Mucosa of descending colon (tissue), 3 donors: ENCODE results near the gene PALD1. TPM values are rescaled to one million over a fixed set of nuclear protein-coding genes. Genes with fewer than 3 reads are reported as not detected.

Experiments
- ATAC-seq: fragments of 200-7000 bp; cut with Tn5 transposase; one replicate; pipeline ENCODE4 v1.9.1; 2020; ENCODE audit warnings: mild to moderate bottlenecking, moderate library complexity
- DNase-seq, 3 donors: peaks; one replicate each; pipeline ENCODE4 v3.0.0-alpha.2; 2020
- H3K36me3 ChIP-seq: fragments of 200-600 bp; one replicate; pipeline ENCODE4 v1.8.0; 2021; ENCODE audit warnings: low read depth, mild to moderate bottlenecking
- H3K4me1 ChIP-seq: fragments of 200-600 bp; one replicate; pipeline ENCODE4 v1.8.0; 2021; ENCODE audit warnings: low read depth, mild to moderate bottlenecking
- H3K4me3 ChIP-seq: fragments of 200-600 bp; one replicate; pipeline ENCODE4 v1.8.0; 2021; ENCODE audit warnings: mild to moderate bottlenecking
- H3K9me3 ChIP-seq: fragments of 200-600 bp; one replicate; pipeline ENCODE4 v1.8.0; 2021; ENCODE audit warnings: mild to moderate bottlenecking
- CTCF ChIP-seq: fragments of 200-600 bp; IDR thresholded peaks from one replicate; pipeline ENCODE4 v1.8.0; 2022; ENCODE audit warnings: antibody characterized with exemption, mild to moderate bottlenecking
- intact Hi-C, 2 donors: fragments of 100-400 bp; cut with DNase I in 1 of 2; cut with micrococcal nuclease in 1 of 2; formaldehyde crosslinking; loops; one replicate each; pipeline versions ENCODE4 v1.11.0 to v1.11.1; 2022; cut with DNase I, micrococcal nuclease
- total RNA-seq, 3 donors: library from RNA; stranded (reverse); fragmentation: NEBNext Ultra II Directional in 2 of 3; extraction: Animal tissue kit (Norgen Biotek cat#: 25700) in 2 of 3; gene quantifications; one replicate each; pipeline versions ENCODE4 v1.2.1 to v1.2.4, GENCODE V29; 2021 to 2023
- donor health status: DM: no; HTN: no; CAD: no; lungs with moderate emphysema.
- donor health status: DM: no; HTN: no; CAD: no.
- donor health status: DM: no; HTN: yes; CAD: no.

The PALD1 gene
- total RNA-seq, 3 donors from 2014 or later, result 1.9 to 15.9 (median 3.2) TPM

GRCh38 chr10:70558871-70559810 lies 80.6 kb downstream of the PALD1 start:
- intact Hi-C loops, result loop anchor here in 1 of 2 donors (10.0 kb wide), 1 partner anchor 316 kb away; no protein-coding TSS in a partner anchor
- DNase-seq, result peak in 2 of 3 donors; percentile 66 to 70
- no peak overlapping the region for H3K4me3 ChIP-seq
- H3K4me1 ChIP-seq, result no peaks in the 10 kb centered on the region
- peak; percentile 73 for ATAC-seq
- TF ChIP-seq CTCF, result no peak
- no peaks in the 10 kb centered on the region for H3K36me3 ChIP-seq
- no peaks in the 10 kb centered on the region for H3K9me3 ChIP-seq

- TF ChIP-seq CTCF, result no peak
- Histone ChIP-seq H3K4me3 (no peak overlapping the region), H3K36me3 (no peaks in the 10 kb centered on the region), H3K9me3 (no peaks in the 10 kb centered on the region), H3K4me1 (no peaks in the 10 kb centered on the region)
- intact Hi-C loops, result loop anchor here in 1 of 2 donors (10.0 kb wide), 1 partner anchor 315 kb away; no protein-coding TSS in a partner anchor
- ATAC-seq (no peak), DNase-seq (no peak)
Observed at GRCh38 chr10:70559861-70560260, 81.3 kb downstream of the PALD1 start.

- intact Hi-C loops, result no loop called here
- TF ChIP-seq CTCF, result no peak
- no peak for ATAC-seq
- no peak overlapping the region for H3K4me3 ChIP-seq
- no peaks in the 10 kb centered on the region for H3K9me3 ChIP-seq
- no peaks in the 10 kb centered on the region for H3K4me1 ChIP-seq
- H3K36me3 ChIP-seq, result no peaks in the 10 kb centered on the region
- no peak for DNase-seq
Observed at GRCh38 chr10:70560511-70560941, 82.0 kb downstream of the PALD1 start.

- no peak for DNase-seq
- intact Hi-C loops, result no loop called here
- Histone ChIP-seq H3K4me1 (no peaks in the 10 kb centered on the region), H3K36me3 (no peaks in the 10 kb centered on the region), H3K9me3 (no peaks in the 10 kb centered on the region), H3K4me3 (no peak overlapping the region)
- no peak for TF ChIP-seq CTCF
- no peak for ATAC-seq
Observed at GRCh38 chr10:70561070-70561469, 82.5 kb downstream of the PALD1 start.

GRCh38 chr10:70561558-70561957 lies 83.0 kb downstream of the PALD1 start:
- Histone ChIP-seq H3K36me3 (no peaks in the 10 kb centered on the region), H3K4me1 (no peaks in the 10 kb centered on the region), H3K9me3 (no peaks in the 10 kb centered on the region), H3K4me3 (no peak overlapping the region)
- TF ChIP-seq CTCF, result no peak
- ATAC-seq (no peak), DNase-seq (no peak)
- intact Hi-C loops, result no loop called here
